Measurements from ENCODE around the gene AGL.

DNA sequence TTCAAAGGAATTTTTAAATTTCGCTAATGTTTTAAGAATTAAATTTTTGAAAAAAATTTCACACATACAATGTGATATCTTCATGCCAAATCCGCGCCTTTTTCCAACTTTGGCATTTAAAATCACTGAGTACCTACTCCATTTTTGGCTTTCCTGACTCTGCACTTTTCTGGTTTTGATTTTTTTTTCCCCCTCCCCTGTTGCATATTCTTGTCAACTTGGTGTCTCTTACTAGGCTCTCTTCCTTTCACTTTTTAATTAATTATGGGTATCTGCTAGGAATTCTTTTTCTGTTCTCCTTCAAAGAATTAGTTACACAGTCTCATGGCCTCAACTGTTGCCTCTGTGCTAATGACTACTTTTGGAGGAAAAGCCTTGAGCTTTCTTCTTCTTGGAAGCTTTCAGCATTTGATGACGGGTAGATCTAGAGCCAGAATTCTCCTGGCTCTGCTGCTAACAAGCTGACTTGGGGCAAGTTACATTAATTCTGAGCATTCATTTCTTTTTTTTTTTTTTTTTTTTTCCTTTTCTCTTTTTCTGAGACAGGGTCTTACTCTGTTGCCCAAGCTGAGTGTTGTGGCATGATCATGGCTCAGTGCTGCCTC is 1.8 kb downstream of the AGL start:
- TF ChIP-seq EZH2phosphoT487 (IDR thresholded peaks at IDR 0.05; ENCODE audit: borderline replicate concordance, low read length): no peak
- no peak for TF ChIP-seq CTCF (IDR thresholded peaks at IDR 0.05; ENCODE audit: low read depth, low read length, poor library complexity, severe bottlenecking)
